Endothelial cell of umbilical vein (primary cell): ENCODE measurements around the gene SGPP1. TPM values are rescaled to one million over a fixed set of nuclear protein-coding genes. Genes with fewer than 3 reads are reported as not detected.

Experiments used
- BruUV-seq: library from RNA; stranded (reverse); fragments of 400-500 nt; replicated peaks from 2 replicates; lab custom pipeline; 2021; lab: Mats Ljungman, UMichigan
- CTCF ChIA-PET: fragments of 300-600, 350-600 bp; sonication (Branson Sonifier 250); formaldehyde crosslinking; loops from one replicate; lab custom pipeline; 2021; ENCODE audit warnings: antibody characterized with exemption, inconsistent platforms; lab: Charles Lee
- POLR2A ChIA-PET: fragments of 300-600, 350-600 bp; sonication (Branson Sonifier 250); formaldehyde crosslinking; loops from one replicate; lab custom pipeline; 2021; ENCODE audit warnings: antibody characterized with exemption, inconsistent platforms; lab: Charles Lee
- DNase-seq: peaks from one replicate; pipeline ENCODE4 v3.0.0-alpha.2; 2011; ENCODE audit warnings: low read depth, low spot score
- FAIRE-seq: peaks from 2 replicates; lab custom pipeline; 2011; peaks lifted over from hg19 to GRCh38; lab: Jason Lieb, UNC
- H2AFZ ChIP-seq: 2 replicates; pipeline ENCODE4 v1.6.0; 2012; ENCODE audit warnings: low read depth, low read length, control low read depth, inconsistent platforms
- H3K27ac ChIP-seq: 2 replicates; pipeline ENCODE4 v1.5.1; 2011; ENCODE audit warnings: low read depth, mild to moderate bottlenecking, control low read depth, low read length, moderate library complexity; ENCODE audit not compliant: insufficient read depth
- H3K27me3 ChIP-seq, 2 experiments: 2 replicates each; pipeline versions ENCODE4 v1.6.0 to v1.6.1; 2011; ENCODE audit warnings: low read length in 2 of 2, mixed read lengths in 1 of 2; ENCODE audit not compliant: control insufficient read depth in 2 of 2, insufficient read depth in 2 of 2
- H3K36me3 ChIP-seq, 2 experiments: 2 replicates in 1 of 2; 3 replicates in 1 of 2; pipeline ENCODE4 v1.5.1; 2011; ENCODE audit warnings: low read length in 2 of 2, mild to moderate bottlenecking in 1 of 2, moderate library complexity in 1 of 2; ENCODE audit not compliant: control insufficient read depth in 2 of 2, insufficient read depth in 2 of 2; ENCODE audit errors: extremely low read depth in 1 of 2
- H3K4me1 ChIP-seq: 3 replicates; pipeline ENCODE4 v1.5.1; 2011; ENCODE audit warnings: mild to moderate bottlenecking, low read length; ENCODE audit not compliant: control insufficient read depth, insufficient read depth; ENCODE audit errors: extremely low read depth
- H3K4me2 ChIP-seq: 2 replicates; pipeline ENCODE4 v1.6.1; 2011; ENCODE audit warnings: low read length, control low read depth, mixed read lengths; ENCODE audit not compliant: insufficient read depth
- H3K4me3 ChIP-seq, 3 experiments: fragments of 200-600 bp in 1 of 3; sonication (generic), shearing (Covaris generic) in 1 of 3; replicated peaks in 1 of 3; 2 replicates each; pipeline ENCODE4 v1.5.1; 2011 to 2016; ENCODE audit warnings: control low read depth in 3 of 3, low read length in 3 of 3, mild to moderate bottlenecking in 2 of 3, inconsistent platforms in 1 of 3, low read depth in 1 of 3, moderate library complexity in 1 of 3; ENCODE audit not compliant: insufficient read depth in 1 of 3
- H3K79me2 ChIP-seq: 2 replicates; pipeline ENCODE4 v1.6.0; 2012; ENCODE audit warnings: low read length, inconsistent platforms; ENCODE audit not compliant: control insufficient read depth, insufficient read depth
- H3K9ac ChIP-seq: replicated peaks from 2 replicates; pipeline ENCODE3; 2011; ENCODE audit warnings: low read length, control low read depth; ENCODE audit not compliant: insufficient read depth; ENCODE audit errors: extremely low read depth
- H3K9me1 ChIP-seq: replicated peaks from 3 replicates; pipeline ENCODE4 v1.6.0; 2011; ENCODE audit warnings: mild to moderate bottlenecking, low read length; ENCODE audit not compliant: control insufficient read depth, insufficient read depth; ENCODE audit errors: extremely low read depth
- H3K9me3 ChIP-seq: replicated peaks from 2 replicates; pipeline ENCODE4 v1.5.1; 2012; ENCODE audit warnings: low read length, inconsistent platforms; ENCODE audit not compliant: control insufficient read depth, insufficient read depth
- H4K20me1 ChIP-seq: replicated peaks from 2 replicates; pipeline ENCODE3; 2011; ENCODE audit warnings: mild to moderate bottlenecking, low read length; ENCODE audit not compliant: control insufficient read depth, insufficient read depth; ENCODE audit errors: extremely low read depth
- CTCF ChIP-seq, 2 donors: IDR thresholded peaks; 1 replicate in 1 of 2; 2 replicates in 1 of 2; pipeline ENCODE4 v1.5.1; 2011; ENCODE audit warnings: low read length in 2 of 2, mild to moderate bottlenecking in 2 of 2, moderate library complexity in 2 of 2, control low read depth in 1 of 2, inconsistent platforms in 1 of 2, low read depth in 1 of 2; ENCODE audit not compliant: insufficient read depth in 1 of 2; ENCODE audit errors: extremely low read depth in 1 of 2
- EZH2 ChIP-seq: IDR thresholded peaks from 2 replicates; pipeline ENCODE4 v1.6.1; 2012; ENCODE audit warnings: borderline replicate concordance, low read depth, mild to moderate bottlenecking, moderate library complexity, low read length, inconsistent platforms; ENCODE audit not compliant: severe bottlenecking
- FOS ChIP-seq: IDR thresholded peaks from 2 replicates; pipeline ENCODE4 v1.6.1; 2011; ENCODE audit warnings: mild to moderate bottlenecking, low read length, moderate library complexity, borderline replicate concordance; ENCODE audit not compliant: insufficient read depth
- GATA2 ChIP-seq: IDR thresholded peaks from 2 replicates; pipeline ENCODE4 v1.7.0; 2011; ENCODE audit warnings: low read depth, mild to moderate bottlenecking, moderate library complexity, mixed read lengths, low read length; ENCODE audit not compliant: insufficient read length, insufficient read depth
- JUN ChIP-seq: IDR thresholded peaks from 2 replicates; pipeline ENCODE4 v1.6.1; 2011; ENCODE audit warnings: borderline replicate concordance, low read depth; ENCODE audit not compliant: insufficient read length, insufficient read depth
- MYC ChIP-seq: IDR thresholded peaks from one replicate; pipeline ENCODE4 v1.6.1; 2011; ENCODE audit warnings: mild to moderate bottlenecking, low read depth, low read length
- POLR2A ChIP-seq: IDR thresholded peaks from 2 replicates; pipeline ENCODE4 v1.6.1; 2012; ENCODE audit warnings: low read depth, mild to moderate bottlenecking, control low read depth, low read length
- POLR2AphosphoS5 ChIP-seq: IDR thresholded peaks from 2 replicates; pipeline ENCODE4 v1.6.1; 2012; ENCODE audit warnings: low read depth, mild to moderate bottlenecking, control low read depth, low read length, moderate library complexity; ENCODE audit not compliant: insufficient read depth
- dilution Hi-C: fragments of 300-500 bp; cut with MboI; formaldehyde crosslinking; loops from one replicate; pipeline ENCODE4 v1.15.0; 2019; ENCODE audit warnings: low sequenced_read_pairs; ENCODE audit not compliant: extremely low pct_ligation_motif_present
- intact Hi-C: fragments of 100-400 bp; cut with micrococcal nuclease; formaldehyde crosslinking; loops from one replicate; pipeline ENCODE4 v1.10.0; 2022
- polyA plus RNA-seq, 4 experiments: library from polyadenylated mRNA; depleted of rRNA in 3 of 4; stranded (reverse) in 3 of 4; unstranded in 1 of 4; fragments of >200 nt; gene quantifications; 2 replicates each; pipeline versions ENCODE4 v1.2.1 to v1.2.3, GENCODE V29; 2011 to 2012; ENCODE audit warnings: missing spikeins in 1 of 4
- total RNA-seq: library from RNA; stranded (reverse); gene quantifications from 2 replicates; pipeline ENCODE4 v1.2.3, GENCODE V29; 2021
- TF ChIP-seq, protein P1 (sequence below): IDR thresholded peaks from 2 replicates; pipeline ENCODE4 v1.6.1; 2011; ENCODE audit not compliant: insufficient read depth, insufficient read length

Gene SGPP1
- total and polyA plus RNA-seq, 2 donors (not counting 3 experiments of a cell fraction or from before 2014, with no cell fraction given) = 6.2 to 7.9 TPM

GRCh38 chr14:63766611-63767010 is 38.7 kb upstream of the SGPP1 start:
- no peaks in the 10 kb centered on the region for H3K27me3 ChIP-seq
- H3K9me1 ChIP-seq = no peaks in the 10 kb centered on the region
- DNase-seq (no peak), FAIRE-seq (no peak)
- no peaks in the 10 kb centered on the region for H3K4me1 ChIP-seq
- ChIA-PET CTCF (interaction anchor here (0.5 to 1.5 kb wide), 4 partner anchors 8 to 22 kb away, joined by 3 to 5 read pairs (median 3); no protein-coding TSS in a partner anchor), POLR2A (no interaction called here)
- no peaks in the 10 kb centered on the region for H4K20me1 ChIP-seq
- no peaks in the 10 kb centered on the region for H3K36me3 ChIP-seq
- intact Hi-C loops (no loop called here), dilution Hi-C loops (no loop called here)
- TF ChIP-seq JUN (no peak), POLR2A (no peak), EZH2 (no peak), POLR2AphosphoS5 (no peak), MYC (no peak), CTCF (IDR thresholded peaks at IDR 0.05; ENCODE audit: extremely low read depth in 1 of 2, insufficient read depth in 1 of 2, low read depth in 1 of 2, low read length in 2 of 2) (no peak), FOS (no peak), GATA2 (no peak)
- TF ChIP-seq, protein P1, sequence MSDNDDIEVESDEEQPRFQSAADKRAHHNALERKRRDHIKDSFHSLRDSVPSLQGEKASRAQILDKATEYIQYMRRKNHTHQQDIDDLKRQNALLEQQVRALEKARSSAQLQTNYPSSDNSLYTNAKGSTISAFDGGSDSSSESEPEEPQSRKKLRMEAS = no peak
- H3K4me2 ChIP-seq = no peak overlapping the region
- H3K9ac ChIP-seq = no peak overlapping the region
- no peaks in the 10 kb centered on the region for H3K79me2 ChIP-seq
- no peak overlapping the region for H2AFZ ChIP-seq
- no peak overlapping the region for H3K4me3 ChIP-seq
- no peaks in the 10 kb centered on the region for H3K9me3 ChIP-seq
- no TSS peak for BruUV-seq
- H3K27ac ChIP-seq = no peak overlapping the region
